NCI-H1930 (cell line): ENCODE data around the gene TP53BP2.
"Not testable (repeated sequence)": the region's sequence is repeated elsewhere in the genome, so short reads cannot be mapped to it uniquely, and the experiment has no call there.

Source experiments
- DNase-seq, 2 experiments: peaks; one replicate each; lab custom pipeline; 2025; lab: John Stamatoyannopoulos, UW

TP53BP2 gene

DNA sequence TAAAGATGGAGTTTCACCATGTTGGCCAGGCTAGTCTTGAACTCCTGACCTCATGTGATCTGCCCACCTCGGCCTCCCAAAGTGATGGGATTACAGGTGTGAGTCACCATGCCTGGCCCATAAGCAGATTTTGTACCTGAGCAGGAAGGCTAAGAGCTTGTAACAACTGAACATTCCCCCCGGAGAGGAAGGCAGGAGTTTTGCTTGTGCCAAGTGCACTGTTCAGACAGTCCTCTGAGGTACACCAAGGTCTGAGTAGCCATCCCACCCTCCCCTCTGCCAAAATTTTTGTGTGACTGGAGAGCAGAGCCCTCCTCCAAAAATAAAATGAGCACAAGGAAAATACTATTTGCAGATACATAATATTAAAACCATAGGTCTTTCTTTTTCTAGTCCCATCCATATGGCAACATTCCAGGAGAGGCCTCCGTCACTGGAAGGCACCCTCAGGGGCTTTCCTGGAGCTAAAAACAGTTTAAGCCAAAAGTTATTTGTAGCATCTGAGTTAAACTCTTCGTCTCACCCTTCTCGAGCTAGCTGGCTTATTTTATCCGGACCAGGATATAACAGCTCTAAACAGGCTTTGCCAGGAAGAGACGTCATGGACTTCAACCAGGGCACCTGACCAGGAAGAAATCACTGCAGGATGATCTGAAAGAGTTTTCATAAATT lies 106.2 kb downstream of the TP53BP2 start:
- no peak for DNase-seq

DNA sequence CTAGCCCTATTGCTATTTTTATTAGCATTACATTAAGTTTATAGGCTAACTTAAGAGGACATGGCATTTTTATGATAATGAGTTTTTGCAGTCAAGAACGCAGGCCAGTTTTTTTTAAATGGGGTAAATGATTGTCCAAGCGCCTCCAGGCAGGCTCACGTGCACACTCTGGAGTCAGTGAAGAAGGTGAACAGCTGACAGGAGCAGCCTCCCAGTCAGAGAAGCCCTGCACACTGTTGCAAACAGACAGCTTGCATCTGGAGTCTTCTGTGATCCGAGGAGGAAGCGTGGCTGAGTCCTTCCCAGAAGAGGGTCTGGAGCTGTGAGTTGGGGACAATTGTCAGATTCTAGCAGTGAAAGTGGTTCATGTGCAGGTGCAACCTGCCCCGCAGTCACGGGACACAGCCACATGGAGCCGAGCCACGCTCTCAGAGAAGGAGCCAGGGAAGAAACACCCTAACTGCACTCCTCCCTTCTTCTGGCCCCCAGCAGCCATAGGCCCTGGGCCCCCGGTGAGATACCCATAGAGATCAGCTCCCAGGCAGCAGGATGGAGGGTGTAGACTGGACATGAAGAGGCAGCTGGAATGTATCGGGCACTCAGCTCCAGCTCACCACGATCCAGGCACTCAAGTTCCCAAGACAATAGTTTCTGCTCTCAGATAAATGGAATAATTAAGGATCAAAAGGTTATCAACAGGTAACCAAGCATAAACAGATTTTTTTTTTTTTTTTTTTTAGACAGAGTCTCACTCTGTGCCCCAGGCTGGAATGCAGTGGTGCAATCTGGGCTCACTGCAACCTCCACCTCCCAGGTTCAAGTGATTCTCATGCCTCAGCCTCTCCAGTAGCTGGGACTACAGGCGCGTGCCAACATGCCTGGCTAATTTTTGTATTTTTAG lies 107.0 kb downstream of the TP53BP2 start:
- no peak for DNase-seq

DNA sequence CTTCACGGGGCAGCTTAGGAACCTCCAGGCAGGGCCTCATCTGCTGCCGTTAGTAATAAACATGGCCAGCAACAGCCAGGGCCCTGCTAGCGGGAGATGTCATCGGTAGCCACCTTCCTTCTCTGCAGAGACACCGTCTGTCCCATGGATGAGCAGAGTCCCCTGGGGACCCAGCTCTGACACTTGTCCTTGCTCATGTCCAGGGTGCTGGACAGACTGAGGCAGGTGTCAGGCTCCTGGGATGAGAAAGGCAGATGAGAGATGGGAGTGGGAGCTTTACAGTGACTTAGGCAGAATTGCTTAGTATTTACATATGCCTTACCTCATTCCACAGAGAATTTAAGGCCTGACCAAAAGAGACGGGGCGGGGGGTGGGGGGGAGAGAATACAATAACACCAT lies 108.4 kb downstream of the TP53BP2 start:
- no peak for DNase-seq

DNA sequence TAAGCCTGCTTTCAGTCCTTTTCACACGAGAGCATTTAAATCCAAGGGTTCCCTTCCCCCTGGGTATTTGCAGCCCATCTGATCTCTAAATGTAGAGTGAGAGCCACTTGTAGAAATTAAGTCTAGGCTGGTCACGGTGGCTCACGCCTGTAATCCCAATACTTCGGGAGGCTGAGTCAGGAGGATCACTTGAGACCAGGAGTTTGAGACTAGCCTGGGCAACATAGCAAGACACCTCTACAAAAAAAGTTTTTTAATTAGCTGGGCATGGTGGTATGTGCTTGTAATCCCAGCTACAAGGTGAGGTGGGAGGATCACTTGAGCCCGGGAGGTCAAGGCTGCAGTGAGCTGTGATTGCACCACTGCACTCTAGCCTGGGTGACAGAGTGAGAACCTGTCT lies 109.1 kb downstream of the TP53BP2 start:
- not testable (repeated sequence) for DNase-seq

DNA sequence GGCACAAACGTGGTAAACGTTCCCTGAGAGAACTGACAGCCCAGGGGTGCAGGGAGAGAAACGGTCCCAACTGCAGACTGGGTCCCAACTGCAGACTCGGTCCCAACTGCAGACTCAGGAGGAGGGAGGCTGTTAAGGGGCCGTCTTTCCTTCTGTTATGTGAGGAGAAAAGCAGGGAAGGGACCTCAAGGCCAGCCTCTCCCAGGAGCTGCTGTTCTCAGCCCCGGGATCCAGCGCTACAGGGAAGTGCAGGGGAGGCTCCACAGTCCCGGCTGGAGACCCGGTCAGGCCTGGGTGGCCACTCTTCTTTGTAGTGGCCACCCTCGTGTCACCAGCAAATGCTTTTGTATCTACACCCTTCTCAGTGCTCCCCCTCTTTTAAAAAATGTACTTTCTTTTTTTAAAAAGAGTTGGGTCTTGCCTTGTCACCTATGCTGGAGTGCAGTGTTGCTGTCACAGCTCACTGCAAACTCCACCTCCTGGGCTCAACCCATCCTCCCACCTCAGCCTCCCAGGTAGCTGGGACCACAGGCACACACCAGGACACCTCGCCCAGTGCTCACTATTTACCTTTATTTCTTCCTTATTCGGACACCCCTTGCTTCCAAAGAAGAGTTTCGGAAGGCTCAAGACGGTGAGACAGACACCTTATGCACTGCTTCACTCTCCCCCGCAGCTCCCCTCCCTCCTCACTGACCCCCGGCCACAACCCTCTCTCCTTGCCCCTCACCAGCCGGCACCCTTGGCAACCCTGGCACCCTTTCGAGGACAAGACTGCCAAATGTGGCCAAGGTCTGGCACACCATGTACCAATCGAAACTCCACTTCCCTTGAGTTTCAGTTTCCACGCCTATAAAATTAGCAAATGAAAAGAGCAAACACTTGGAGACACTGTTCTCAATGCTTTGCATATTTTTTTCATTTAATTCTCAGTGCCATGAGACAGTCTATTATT lies 111.6 kb downstream of the TP53BP2 start:
- no peak for DNase-seq

DNA sequence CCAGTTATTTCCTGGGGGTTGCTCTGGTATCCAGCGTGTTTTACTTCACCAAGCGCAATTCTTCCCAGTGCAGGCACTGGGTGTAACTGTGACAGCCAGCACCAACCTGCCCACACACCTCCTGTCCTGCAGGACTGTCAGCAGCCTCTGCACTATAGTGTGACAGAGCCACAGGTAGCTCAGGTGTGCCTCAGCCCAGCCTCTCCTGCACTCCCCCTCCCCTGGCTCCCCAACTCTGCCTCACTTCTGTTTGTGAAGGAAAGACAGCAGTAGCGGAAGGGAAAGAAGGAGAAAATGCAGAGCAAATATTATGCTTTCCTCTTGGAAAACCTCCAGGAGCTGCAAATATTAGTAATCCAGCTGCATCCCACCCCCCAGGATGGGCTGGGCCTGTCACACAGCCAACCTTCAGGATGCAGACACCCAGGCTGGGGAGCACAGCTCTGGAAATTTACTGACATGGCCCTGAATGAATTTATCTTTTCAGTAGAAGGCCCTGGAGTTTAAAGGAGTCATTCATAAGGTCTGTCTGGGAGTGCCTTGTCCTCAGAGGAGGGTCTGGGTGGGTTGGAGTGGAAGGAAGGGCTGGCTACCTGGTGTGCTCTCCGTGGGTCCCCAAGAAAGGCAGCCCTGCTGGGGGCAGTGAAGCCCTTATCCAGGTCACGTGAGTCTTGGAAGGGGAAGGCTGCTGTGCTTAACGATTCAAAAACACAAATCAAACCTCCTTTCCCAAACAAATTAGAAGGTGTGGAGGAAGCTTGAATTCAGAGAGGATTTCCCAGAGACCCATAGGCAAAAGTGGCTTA lies 112.6 kb downstream of the TP53BP2 start:
- no peak for DNase-seq

DNA sequence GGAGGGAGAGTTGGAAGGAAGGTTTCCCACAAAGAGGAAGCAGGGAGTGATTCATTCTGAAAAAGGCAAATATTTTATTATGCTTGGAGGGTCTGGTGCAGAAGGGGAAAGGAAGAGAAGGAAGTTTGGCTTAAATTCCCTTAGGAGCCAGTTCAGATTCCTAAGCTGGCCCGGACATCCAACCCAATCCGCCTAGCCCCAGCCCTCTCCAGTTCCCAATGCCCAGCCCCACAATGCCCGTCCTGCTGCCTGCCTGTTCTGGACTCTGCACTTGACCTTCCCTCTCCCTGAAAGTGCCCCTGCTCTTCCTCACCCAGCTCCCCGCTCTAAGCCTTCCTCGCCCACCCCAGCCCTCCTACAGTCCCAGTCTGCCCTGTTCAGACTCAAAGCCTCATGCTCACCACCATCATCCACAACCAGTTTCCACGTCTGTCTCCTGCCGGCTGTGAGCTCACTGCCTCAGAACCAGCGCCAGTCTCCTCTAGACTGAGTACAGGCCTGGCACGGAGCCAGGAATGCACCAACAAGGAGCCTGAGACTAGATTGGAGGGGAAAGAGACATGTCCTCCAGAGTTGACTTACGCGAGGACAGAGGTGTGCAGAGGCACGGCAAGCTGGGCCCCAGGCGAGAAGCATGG lies 114.5 kb downstream of the TP53BP2 start:
- no peak for DNase-seq

DNA sequence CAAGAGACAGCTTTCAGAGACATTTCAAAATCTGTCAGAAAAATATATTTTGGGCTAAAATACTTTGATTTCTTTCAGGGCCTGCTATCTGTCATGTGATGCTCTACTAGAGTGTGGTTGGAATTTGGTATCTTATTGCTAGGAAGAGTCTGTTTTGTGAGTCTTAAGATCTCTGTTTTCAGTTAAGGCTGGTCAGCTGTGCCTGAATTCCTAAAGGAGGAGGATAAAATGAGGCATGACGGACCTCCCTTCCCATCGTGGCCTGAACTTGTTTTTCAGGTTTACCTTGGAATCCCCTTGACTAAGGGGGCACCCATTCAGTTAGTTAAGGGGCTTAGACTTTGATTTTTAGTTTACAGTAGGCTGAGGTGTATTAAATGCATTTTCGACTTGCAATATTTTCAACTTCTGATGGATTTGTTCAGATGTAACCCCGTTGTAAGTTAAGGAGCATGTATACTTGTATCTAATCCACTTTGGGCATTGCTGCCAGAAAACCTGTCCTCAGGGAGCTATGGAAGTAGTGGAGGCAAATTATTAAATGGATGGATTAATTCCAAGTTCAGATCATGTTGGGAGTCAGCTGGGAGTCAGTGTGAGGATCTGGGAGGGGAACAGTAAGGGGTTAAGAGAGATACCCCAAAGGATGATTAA lies 115.1 kb downstream of the TP53BP2 start:
- no peak for DNase-seq

DNA sequence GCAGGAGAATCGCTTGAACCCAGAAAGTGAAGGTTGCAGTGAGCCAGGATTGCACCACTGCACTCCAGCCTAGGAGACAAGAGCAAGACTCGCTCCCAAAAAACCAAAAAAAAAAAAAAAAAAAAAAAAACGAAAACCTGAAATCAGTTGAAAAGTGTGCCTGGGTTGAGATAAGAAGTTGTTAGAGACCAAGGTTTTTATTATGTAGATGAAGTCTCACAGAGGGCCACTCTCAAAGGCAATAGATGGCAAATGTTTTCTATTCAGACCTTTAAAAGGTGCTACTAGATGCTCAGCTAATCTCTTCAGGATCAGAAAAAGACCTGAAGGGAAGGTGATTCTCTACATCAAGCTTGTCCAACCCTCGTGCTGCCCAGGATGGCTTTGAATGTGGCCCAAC lies 115.8 kb downstream of the TP53BP2 start:
- DNase-seq = no peak
